Measurements from ENCODE around the gene CLEC11A.

Gene CLEC11A, protein sequence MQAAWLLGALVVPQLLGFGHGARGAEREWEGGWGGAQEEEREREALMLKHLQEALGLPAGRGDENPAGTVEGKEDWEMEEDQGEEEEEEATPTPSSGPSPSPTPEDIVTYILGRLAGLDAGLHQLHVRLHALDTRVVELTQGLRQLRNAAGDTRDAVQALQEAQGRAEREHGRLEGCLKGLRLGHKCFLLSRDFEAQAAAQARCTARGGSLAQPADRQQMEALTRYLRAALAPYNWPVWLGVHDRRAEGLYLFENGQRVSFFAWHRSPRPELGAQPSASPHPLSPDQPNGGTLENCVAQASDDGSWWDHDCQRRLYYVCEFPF

DNA sequence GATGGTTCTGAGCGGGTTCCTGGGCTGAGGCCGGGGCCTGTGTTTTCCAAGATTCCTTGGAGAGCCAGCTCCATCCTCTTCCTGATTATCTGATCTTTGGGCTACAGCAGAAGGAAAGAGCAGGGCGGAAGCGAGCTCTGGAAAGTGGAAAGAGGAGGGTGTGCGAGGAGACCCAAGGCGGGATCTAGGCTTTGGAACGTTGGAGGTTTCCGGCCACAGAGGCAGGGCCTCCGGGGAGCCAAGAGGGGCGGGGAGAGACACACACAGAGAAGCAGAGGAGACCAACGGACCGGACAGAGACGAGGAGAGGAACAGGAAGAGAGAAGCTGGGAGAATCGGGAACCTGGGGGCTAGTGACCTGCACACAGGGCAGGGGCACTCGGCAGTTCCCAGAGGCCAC, at the start of gene CLEC11A:
Gene CLEC11A (plus strand): TSS at position 296 of the 400 bp plus-strand sequence. CDS start 162 bp downstream, outside the sequence.
- DNase-seq = peak in 2 of 3 donors; percentile 31 to 41

DNA sequence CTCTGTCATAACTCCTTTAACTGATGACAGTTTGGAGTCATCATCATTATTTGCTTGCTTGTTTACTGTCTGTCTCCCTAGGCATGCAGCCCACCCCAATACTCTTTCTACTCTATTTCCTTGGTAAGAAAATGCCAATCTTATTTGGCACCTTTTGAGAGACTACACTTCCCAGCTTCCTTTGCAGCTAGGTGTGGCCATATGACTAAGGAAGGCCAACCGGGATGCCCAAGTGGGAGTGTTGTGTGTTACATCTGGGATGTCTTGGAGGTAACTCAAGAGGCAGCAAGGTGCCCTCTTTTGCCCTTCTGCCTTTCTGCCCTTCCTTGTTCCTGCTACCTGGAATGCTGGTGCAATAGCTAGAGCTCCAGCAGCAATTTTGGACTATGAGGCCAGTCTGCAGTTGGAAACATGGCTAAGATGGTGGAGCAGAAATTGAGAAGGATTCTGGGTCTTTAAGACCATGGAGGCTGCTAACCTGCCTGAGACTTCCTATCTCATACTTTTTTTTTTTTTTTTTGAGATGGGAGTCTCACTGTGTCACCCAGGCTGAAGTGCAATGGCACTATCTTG, 46.5 kb upstream of the CLEC11A start:
- DNase-seq = no peak

DNA sequence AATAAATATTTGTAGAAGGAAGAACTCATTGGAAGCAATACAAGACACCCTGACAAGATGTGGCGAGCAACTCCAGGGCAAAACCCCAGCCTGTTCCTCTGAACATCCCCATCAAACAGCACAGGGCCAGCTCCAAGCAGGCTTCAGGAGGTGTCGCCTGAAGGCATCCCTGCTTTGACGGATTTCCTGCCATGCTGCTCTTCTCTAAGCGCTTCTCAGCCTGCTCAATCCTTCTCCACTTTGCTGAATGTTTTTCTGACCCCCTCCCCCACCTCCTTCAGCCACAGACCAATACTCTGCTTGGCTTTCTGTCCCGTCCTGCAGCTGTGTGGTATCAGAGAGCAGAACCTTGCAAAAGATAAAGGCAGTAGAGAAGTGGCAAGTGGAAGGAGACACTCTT, 45.5 kb upstream of the CLEC11A start:
- no peak for DNase-seq

DNA sequence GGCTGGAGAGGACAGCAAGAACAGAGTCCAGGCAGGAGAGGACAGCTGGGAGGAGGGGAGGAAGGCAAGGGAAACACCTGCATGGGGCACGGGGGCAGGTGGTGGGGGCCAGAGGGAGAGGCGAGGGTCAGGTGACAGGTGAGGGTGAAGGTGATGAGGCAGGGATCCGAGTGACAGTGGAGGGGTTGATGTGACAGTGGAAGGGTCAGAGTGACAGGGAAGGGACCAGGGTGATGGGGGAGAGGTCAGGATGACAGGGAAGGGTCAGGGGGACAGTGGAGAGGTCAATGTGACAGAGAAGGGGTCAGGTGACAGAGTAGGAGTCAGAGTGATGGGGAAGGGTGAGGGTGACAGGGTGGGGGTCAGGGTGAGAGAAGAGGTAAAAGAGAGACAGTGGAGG, 44.8 kb upstream of the CLEC11A start:
- no peak for DNase-seq

GRCh38 chr19:50679177-50680125, 43.7 kb upstream of the CLEC11A start:
- DNase-seq = peak; percentile 81 to 87 (median 83)

- no peak for DNase-seq
Measured at GRCh38 chr19:50686310-50687032, 36.7 kb upstream of the CLEC11A start.

DNA sequence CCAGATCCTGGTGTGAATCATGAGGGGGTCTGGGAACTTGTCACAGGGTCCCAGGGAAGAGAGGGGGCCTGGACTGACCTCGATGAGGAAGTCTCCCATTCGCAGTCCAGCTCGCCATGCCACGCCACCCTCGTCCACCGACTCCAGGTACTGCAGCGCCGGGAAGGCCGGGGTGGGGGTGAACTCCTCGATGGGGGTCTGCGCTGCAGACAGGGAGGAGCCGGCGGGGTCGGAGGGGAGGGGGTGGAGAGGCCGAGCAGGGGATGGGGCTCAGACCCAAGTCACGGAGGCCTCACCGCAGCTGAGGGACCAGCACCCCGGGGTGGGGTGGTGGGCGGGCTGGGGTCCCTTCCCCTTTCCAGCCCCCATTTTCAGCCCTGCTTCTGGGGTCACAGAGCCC, 34.4 kb upstream of the CLEC11A start:
- DNase-seq = no peak

- no peak for DNase-seq
Measured at GRCh38 chr19:50690439-50690838, 32.7 kb upstream of the CLEC11A start.

- no peak for DNase-seq
Measured at GRCh38 chr19:50693064-50693975, 29.8 kb upstream of the CLEC11A start.

DNA sequence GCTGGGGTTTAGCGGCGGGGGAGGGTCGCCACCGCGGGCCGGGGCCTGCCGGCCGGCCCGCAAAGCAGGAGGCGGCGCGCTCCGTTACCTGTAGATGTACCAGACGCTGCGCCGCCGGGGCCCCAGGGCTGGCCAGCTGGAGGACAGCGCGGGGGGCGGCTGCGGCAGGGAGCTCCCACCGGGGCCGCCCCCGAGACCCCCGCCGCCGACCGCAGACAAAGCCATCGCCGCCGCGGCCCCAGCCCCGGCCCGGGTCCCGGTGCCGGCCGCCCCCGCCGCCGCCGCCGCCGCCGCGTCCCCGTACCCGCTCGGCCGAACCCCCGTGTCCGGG, 28.4 kb upstream of the CLEC11A start:
- no peak for DNase-seq

- peak in 2 of 3 donors; percentile 38 to 58 for DNase-seq
Measured at GRCh38 chr19:50695251-50696093, 27.7 kb upstream of the CLEC11A start.

DNA sequence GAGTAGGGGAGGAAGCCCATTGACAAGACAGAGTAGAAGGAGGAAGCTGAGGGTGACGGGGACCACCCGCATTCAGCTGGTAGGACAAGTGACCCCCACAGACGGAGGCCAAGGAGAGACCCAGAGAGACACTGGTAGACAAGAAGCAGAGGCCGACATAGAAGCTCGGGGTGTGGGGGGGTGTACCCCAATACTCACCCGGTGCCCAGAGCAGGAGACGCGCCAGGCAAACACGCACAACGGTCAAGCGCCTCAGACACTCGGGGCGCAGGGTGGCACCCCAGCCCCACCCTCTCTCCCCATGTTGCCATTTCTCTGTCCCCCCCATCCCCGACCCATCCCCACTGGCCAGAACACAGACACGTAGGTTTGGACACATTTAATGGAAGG, 27.1 kb upstream of the CLEC11A start:
- DNase-seq = no peak

- DNase-seq = no peak
Measured at GRCh38 chr19:50697414-50698124, 25.6 kb upstream of the CLEC11A start.

GRCh38 chr19:50701367-50701985, 21.7 kb upstream of the CLEC11A start:
- no peak for DNase-seq

- no peak for DNase-seq
Measured at GRCh38 chr19:50702158-50702870, 20.9 kb upstream of the CLEC11A start.

- peak; percentile 75 to 86 (median 78) for DNase-seq
Measured at GRCh38 chr19:50702871-50703829, 20.0 kb upstream of the CLEC11A start.

GRCh38 chr19:50703915-50704796, 19.0 kb upstream of the CLEC11A start:
- peak in 1 of 3 donors; percentile 28 for DNase-seq

All from suppressor macrophage treated with lipopolysaccharide for 1 hour (primary cell).